ENCODE measurements around the gene RNF215. TPM values are rescaled to one million over a fixed set of nuclear protein-coding genes. Genes with fewer than 3 reads are reported as not detected.

The RNF215 gene
- total and polyA plus RNA-seq, 2 of the 13 experiments (the other 11 are each of a cell fraction or from before 2014, with no cell fraction given) = 5.3 to 6.1 TPM

- peak; percentile 67 for TF ChIP-seq CREM (IDR thresholded peaks at IDR 0.05)
- TF ChIP-seq CREM (CRISPR knock-in tag; IDR thresholded peaks at IDR 0.05) = peak; percentile 74
- peak; percentile 98 for TF ChIP-seq GABPB1 (CRISPR knock-in tag; IDR thresholded peaks at IDR 0.05)
- no peak for TF ChIP-seq ZNF552 (CRISPR knock-in tag; IDR thresholded peaks at IDR 0.05; ENCODE audit: borderline replicate concordance)
- no peak for TF ChIP-seq RAD51 (IDR thresholded peaks at IDR 0.05; ENCODE audit: borderline replicate concordance)
- TF ChIP-seq NFYB (CRISPR knock-in tag; IDR thresholded peaks at IDR 0.05) = no peak
- TF ChIP-seq AFF4 (CRISPR knock-in tag; IDR thresholded peaks at IDR 0.05) = no peak
- 0 out of 2 replicates have a peak, but pooled peaks have one; percentile 38 for TF ChIP-seq PPARG (CRISPR knock-in tag; conservative IDR thresholded peaks at IDR 0.05)
- TF ChIP-seq ZNF770 (CRISPR knock-in tag; IDR thresholded peaks at IDR 0.05) = no peak
- no peak for TF ChIP-seq MBNL3 (CRISPR knock-in tag; conservative IDR thresholded peaks at IDR 0.05)
- TF ChIP-seq TRIM22 (IDR thresholded peaks at IDR 0.05) = no peak
- no peak; the same call in 1 of the 2 replicates for TF ChIP-seq FOXO1 (CRISPR knock-in tag; IDR thresholded peaks at IDR 0.05)
- TF ChIP-seq FIP1L1 (IDR thresholded peaks at IDR 0.05; ENCODE audit: borderline replicate concordance, insufficient read depth, low read depth, low read length) = no peak
- TF ChIP-seq HOXA7 (CRISPR knock-in tag; IDR thresholded peaks at IDR 0.05) = no peak
- TF ChIP-seq ZNF724P (CRISPR knock-in tag; IDR thresholded peaks at IDR 0.05; ENCODE audit: borderline replicate concordance) = 0 out of 2 replicates have a peak, but pooled peaks have one; percentile 87
- TF ChIP-seq ZKSCAN8 (CRISPR knock-in tag; IDR thresholded peaks at IDR 0.05; ENCODE audit: borderline replicate concordance) = no peak
- no peak for TF ChIP-seq RNF2 (conservative IDR thresholded peaks at IDR 0.05; ENCODE audit: low read depth)
- no peak for TF ChIP-seq PBX2 (CRISPR knock-in tag; IDR thresholded peaks at IDR 0.05)
- no peak for TF ChIP-seq ZFP36 (IDR thresholded peaks at IDR 0.05; ENCODE audit: borderline replicate concordance, low read depth, low read length, partially characterized antibody)
- peak; percentile 91 for TF ChIP-seq ARNT2 (CRISPR knock-in tag; IDR thresholded peaks at IDR 0.05; ENCODE audit: low read depth)
- TF ChIP-seq RARA (CRISPR knock-in tag; IDR thresholded peaks at IDR 0.05) = 0 out of 2 replicates have a peak, but pooled peaks have one; percentile 21
- TF ChIP-seq ZNF616 (CRISPR knock-in tag; IDR thresholded peaks at IDR 0.05; ENCODE audit: low read depth) = peak; percentile 87; the same call in 1 of the 2 replicates
Measured at GRCh38 chr22:30356449-30357235, 30.6 kb downstream of the RNF215 start, which contains the start of the genes CCDC157 and SF3A1 (continued).
